OCI-LY7 (cell line): Measurements from ENCODE around the gene PARD3B. TPM values are rescaled to one million over a fixed set of nuclear protein-coding genes. Genes with fewer than 3 reads are reported as not detected.

ENCODE experiments used
- BruUV-seq: library from RNA; stranded (reverse); fragments of 400-500 nt; replicated peaks from 2 replicates; lab custom pipeline; 2021; lab: Mats Ljungman, UMichigan
- CTCF ChIA-PET: fragments of 300-600 bp; sonication (Branson Sonifier 250); formaldehyde crosslinking; loops from one replicate; lab custom pipeline; 2022; ENCODE audit warnings: antibody characterized with exemption; ENCODE audit not compliant: unreplicated experiment; lab: Charles Lee
- POLR2A ChIA-PET: fragments of 300-600 bp; sonication (Branson Sonifier 250); formaldehyde crosslinking; loops from one replicate; lab custom pipeline; 2022; ENCODE audit warnings: antibody characterized with exemption; lab: Charles Lee
- DNase-seq: peaks from one replicate; pipeline ENCODE4 v3.0.0-alpha.2; 2015; ENCODE audit warnings: low spot score
- H2AFZ ChIP-seq: fragments of 200-600 bp; sonication (generic), shearing (Covaris generic); 2 replicates; pipeline ENCODE4 v1.6.1; 2014; ENCODE audit warnings: mild to moderate bottlenecking, antibody characterized with exemption, low read length, moderate library complexity
- H3K27ac ChIP-seq: fragments of 200-600 bp; sonication (generic); 2 replicates; pipeline ENCODE4 v1.5.1; 2014; ENCODE audit warnings: mixed run types, low read depth, mild to moderate bottlenecking, moderate library complexity, low read length, inconsistent platforms; ENCODE audit not compliant: poor library complexity, severe bottlenecking
- H3K36me3 ChIP-seq: fragments of 200-600 bp; sonication (generic); 2 replicates; pipeline ENCODE4 v1.6.1; 2014; ENCODE audit warnings: mild to moderate bottlenecking, antibody characterized with exemption, low read length, moderate library complexity, mixed read lengths; ENCODE audit not compliant: insufficient read depth
- H3K4me1 ChIP-seq: fragments of 200-600 bp; sonication (generic); 2 replicates; pipeline ENCODE4 v1.5.1; 2014; ENCODE audit warnings: mild to moderate bottlenecking, low read length; ENCODE audit not compliant: insufficient read depth, poor library complexity, severe bottlenecking
- H3K4me2 ChIP-seq: fragments of 200-600 bp; sonication (generic); 2 replicates; pipeline ENCODE4 v1.6.1; 2014; ENCODE audit warnings: mild to moderate bottlenecking, low read length
- H3K4me3 ChIP-seq: fragments of 200-600 bp; sonication (generic); 2 replicates; pipeline ENCODE4 v1.5.1; 2014; ENCODE audit warnings: mild to moderate bottlenecking, low read depth, low read length; ENCODE audit not compliant: poor library complexity, severe bottlenecking
- H3K79me2 ChIP-seq: fragments of 200-600 bp; sonication (generic); 2 replicates; pipeline ENCODE4 v1.6.1; 2016; ENCODE audit warnings: low read depth, mild to moderate bottlenecking, low read length, moderate library complexity, mixed read lengths; ENCODE audit not compliant: insufficient read depth
- H3K9me2 ChIP-seq: fragments of 200-600 bp; sonication (generic); 2 replicates; pipeline ENCODE4 v1.6.1; 2016; ENCODE audit warnings: mild to moderate bottlenecking, low read length, mixed read lengths; ENCODE audit not compliant: insufficient read depth
- H3K9me3 ChIP-seq: fragments of 200-600 bp; sonication (generic); 2 replicates; pipeline ENCODE4 v1.6.1; 2014; ENCODE audit warnings: mild to moderate bottlenecking, mixed run types, low read length, mixed read lengths
- H4K20me1 ChIP-seq: fragments of 200-600 bp; sonication (generic); 2 replicates; pipeline ENCODE4 v1.6.1; 2014; ENCODE audit warnings: mild to moderate bottlenecking, antibody characterized with exemption, low read length, moderate library complexity, mixed read lengths; ENCODE audit not compliant: insufficient read depth
- EZH2phosphoT487 ChIP-seq: fragments of 200-600 bp; sonication (generic); IDR thresholded peaks from 2 replicates; pipeline ENCODE4 v1.6.1; 2018; ENCODE audit warnings: low read depth, borderline replicate concordance, mild to moderate bottlenecking, mixed run types, antibody characterized with exemption, low read length, moderate library complexity, mixed read lengths
- intact Hi-C: fragments of 100-400 bp; cut with micrococcal nuclease; formaldehyde crosslinking; loops from one replicate; pipeline ENCODE4 v1.10.0; 2022; ENCODE audit not compliant: unreplicated experiment
- total RNA-seq, 2 experiments: library from RNA; depleted of rRNA in 1 of 2; stranded (reverse); fragments of >200 nt in 1 of 2; shearing (Covaris generic) in 1 of 2; gene quantifications; 2 replicates each; pipeline ENCODE4 v1.2.3, GENCODE V29; 2014 to 2022
- TF ChIP-seq, protein P1 (sequence below): fragments of 200-600 bp; sonication (generic); conservative IDR thresholded peaks from 2 replicates; pipeline ENCODE4 v1.5.1; 2014; ENCODE audit warnings: mild to moderate bottlenecking, antibody characterized with exemption, low read length, moderate library complexity, mixed read lengths

The PARD3B gene
- total RNA-seq, 2 experiments from 2014 or later: not detected

DNA sequence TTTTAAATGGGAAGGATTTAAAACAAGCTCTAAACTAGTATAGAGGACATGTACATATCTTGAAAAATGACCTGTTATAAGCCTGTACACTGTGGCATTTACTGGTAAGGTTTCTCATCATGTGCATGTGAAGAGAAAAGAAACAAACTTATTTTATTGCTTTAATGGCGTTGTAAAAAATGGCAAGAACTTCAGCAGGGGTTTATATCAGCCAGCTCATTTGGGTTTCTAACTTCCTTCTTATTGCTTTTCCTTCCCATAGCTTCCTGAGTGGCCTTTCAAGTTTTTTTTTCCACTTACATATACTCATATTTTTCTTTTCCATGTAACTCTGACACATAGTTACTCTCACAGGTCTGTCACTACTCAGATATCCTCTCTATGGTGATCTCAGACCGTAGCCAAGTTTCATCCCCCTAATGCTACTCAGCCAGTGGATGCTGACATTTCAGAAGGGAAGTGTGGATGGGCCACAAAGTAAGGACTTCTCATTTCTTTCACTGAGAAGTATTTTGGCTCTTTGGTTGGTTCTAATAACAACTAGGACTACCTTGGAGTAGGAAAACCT lies 198.2 kb downstream of the PARD3B start:
- Histone ChIP-seq H3K4me2 (no peak overlapping the region), H2AFZ (no peak overlapping the region), H3K79me2 (no peaks in the 10 kb centered on the region), H3K9me3 (no peaks in the 10 kb centered on the region), H3K4me3 (no peak overlapping the region), H3K36me3 (no peaks in the 10 kb centered on the region), H3K9me2 (no peaks in the 10 kb centered on the region), H3K27ac (no peak overlapping the region), H3K4me1 (no peaks in the 10 kb centered on the region), H4K20me1 (no peaks in the 10 kb centered on the region)
- no peak for DNase-seq
- ChIA-PET CTCF (no interaction called here), POLR2A (interaction anchor here (0.6 to 1.6 kb wide), 2 partner anchors 9 to 64 kb away, joined by 3 to 8 read pairs; no protein-coding TSS in a partner anchor)
- intact Hi-C loops: no loop called here
- TF ChIP-seq, protein P1, sequence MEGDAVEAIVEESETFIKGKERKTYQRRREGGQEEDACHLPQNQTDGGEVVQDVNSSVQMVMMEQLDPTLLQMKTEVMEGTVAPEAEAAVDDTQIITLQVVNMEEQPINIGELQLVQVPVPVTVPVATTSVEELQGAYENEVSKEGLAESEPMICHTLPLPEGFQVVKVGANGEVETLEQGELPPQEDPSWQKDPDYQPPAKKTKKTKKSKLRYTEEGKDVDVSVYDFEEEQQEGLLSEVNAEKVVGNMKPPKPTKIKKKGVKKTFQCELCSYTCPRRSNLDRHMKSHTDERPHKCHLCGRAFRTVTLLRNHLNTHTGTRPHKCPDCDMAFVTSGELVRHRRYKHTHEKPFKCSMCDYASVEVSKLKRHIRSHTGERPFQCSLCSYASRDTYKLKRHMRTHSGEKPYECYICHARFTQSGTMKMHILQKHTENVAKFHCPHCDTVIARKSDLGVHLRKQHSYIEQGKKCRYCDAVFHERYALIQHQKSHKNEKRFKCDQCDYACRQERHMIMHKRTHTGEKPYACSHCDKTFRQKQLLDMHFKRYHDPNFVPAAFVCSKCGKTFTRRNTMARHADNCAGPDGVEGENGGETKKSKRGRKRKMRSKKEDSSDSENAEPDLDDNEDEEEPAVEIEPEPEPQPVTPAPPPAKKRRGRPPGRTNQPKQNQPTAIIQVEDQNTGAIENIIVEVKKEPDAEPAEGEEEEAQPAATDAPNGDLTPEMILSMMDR: no peak
- no peak for TF ChIP-seq EZH2phosphoT487
- no TSS peak for BruUV-seq

- ChIA-PET CTCF (no interaction called here), POLR2A (interaction anchor here (1.6 kb wide), 1 partner anchor 8 kb away, joined by 8 read pairs; no protein-coding TSS in a partner anchor)
- TF ChIP-seq, protein P1: no peak
- TF ChIP-seq EZH2phosphoT487: no peak
- no peak overlapping the region for H3K4me3 ChIP-seq
- no TSS peak for BruUV-seq
- DNase-seq: no peak
- no peak overlapping the region for H3K27ac ChIP-seq
- H2AFZ ChIP-seq: no peak overlapping the region
- intact Hi-C loops: no loop called here
- no peaks in the 10 kb centered on the region for H4K20me1 ChIP-seq
- H3K36me3 ChIP-seq: no peaks in the 10 kb centered on the region
- no peaks in the 10 kb centered on the region for H3K9me3 ChIP-seq
- no peaks in the 10 kb centered on the region for H3K9me2 ChIP-seq
- no peaks in the 10 kb centered on the region for H3K4me1 ChIP-seq
- H3K79me2 ChIP-seq: no peaks in the 10 kb centered on the region
- H3K4me2 ChIP-seq: no peak overlapping the region
Observed at GRCh38 chr2:204744506-204744905, 199.2 kb downstream of the PARD3B start.

DNA sequence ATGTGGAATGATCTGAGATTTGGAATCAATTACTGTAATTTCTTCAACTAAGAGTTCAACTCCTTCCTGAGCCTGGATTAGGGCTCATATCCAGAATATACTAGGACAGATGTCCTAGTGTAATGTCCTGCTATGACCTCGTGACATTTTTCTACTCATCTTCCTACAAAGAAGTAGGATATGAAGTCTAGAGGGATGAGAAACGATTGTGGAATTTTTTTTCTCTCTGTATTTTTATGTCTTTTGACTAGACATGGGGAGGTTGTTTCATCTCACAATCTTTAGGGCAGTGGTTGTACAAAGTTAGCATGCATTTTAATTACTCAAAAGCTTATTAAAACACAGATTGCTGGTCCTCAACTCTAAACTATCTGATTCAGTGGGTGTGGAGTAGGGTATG lies 203.0 kb downstream of the PARD3B start:
- Histone ChIP-seq H3K36me3 (no peaks in the 10 kb centered on the region), H3K4me2 (no peak overlapping the region), H2AFZ (no peak overlapping the region), H3K79me2 (no peaks in the 10 kb centered on the region), H4K20me1 (no peaks in the 10 kb centered on the region), H3K27ac (no peak overlapping the region), H3K4me3 (no peak overlapping the region), H3K4me1 (no peaks in the 10 kb centered on the region), H3K9me3 (no peaks in the 10 kb centered on the region), H3K9me2 (no peaks in the 10 kb centered on the region)
- intact Hi-C loops: no loop called here
- ChIA-PET POLR2A (no interaction called here), CTCF (no interaction called here)
- TF ChIP-seq EZH2phosphoT487: no peak
- TF ChIP-seq, protein P1: no peak
- no peak for DNase-seq
- BruUV-seq: no TSS peak
